H1 (cell line): ENCODE data around the gene RCSD1.

ENCODE experiments used
- KDM5A ChIP-seq: fragments of 200-600 bp; IDR thresholded peaks from 2 replicates; pipeline ENCODE4 v1.7.1; 2012; ENCODE audit warnings: mild to moderate bottlenecking, low read length, inconsistent platforms, mixed read lengths
- TBP ChIP-seq: IDR thresholded peaks from 2 replicates; pipeline ENCODE4 v1.6.1; 2011; ENCODE audit warnings: low read depth, low read length, improper control_type of control experiment
- TF ChIP-seq, protein P1 (sequence below), 3 experiments: IDR thresholded peaks; 1 replicate in 2 of 3; 2 replicates in 1 of 3; pipeline versions ENCODE4 v1.5.1 to v1.6.1; 2011; ENCODE audit warnings: low read length in 3 of 3, mild to moderate bottlenecking in 3 of 3, inconsistent platforms in 2 of 3, low read depth in 1 of 3, moderate library complexity in 1 of 3; ENCODE audit not compliant: insufficient read depth in 1 of 3; ENCODE audit errors: control extremely low read depth in 1 of 3

DNA sequence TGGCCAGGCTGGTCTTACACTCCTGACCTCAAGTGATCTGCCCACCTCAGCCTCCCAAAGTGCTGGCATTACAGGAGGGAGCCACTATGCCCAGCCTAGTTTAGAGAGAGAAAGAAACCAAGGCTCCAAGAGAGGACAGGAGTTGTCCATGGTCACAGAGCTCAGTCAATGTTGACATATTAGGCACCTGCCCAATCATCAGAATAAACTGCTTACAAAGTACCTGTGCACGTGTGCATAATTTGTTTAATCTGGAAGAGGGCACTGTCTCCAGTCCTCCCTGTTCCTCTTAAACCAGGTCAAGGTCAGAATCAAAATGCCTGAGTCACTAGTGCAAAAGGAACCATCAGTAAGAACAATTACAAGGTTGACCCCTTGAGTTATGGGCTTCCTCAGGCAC is 71.5 kb downstream of the RCSD1 start:
- TF ChIP-seq TBP (no peak), KDM5A (no peak)
- TF ChIP-seq, protein P1, sequence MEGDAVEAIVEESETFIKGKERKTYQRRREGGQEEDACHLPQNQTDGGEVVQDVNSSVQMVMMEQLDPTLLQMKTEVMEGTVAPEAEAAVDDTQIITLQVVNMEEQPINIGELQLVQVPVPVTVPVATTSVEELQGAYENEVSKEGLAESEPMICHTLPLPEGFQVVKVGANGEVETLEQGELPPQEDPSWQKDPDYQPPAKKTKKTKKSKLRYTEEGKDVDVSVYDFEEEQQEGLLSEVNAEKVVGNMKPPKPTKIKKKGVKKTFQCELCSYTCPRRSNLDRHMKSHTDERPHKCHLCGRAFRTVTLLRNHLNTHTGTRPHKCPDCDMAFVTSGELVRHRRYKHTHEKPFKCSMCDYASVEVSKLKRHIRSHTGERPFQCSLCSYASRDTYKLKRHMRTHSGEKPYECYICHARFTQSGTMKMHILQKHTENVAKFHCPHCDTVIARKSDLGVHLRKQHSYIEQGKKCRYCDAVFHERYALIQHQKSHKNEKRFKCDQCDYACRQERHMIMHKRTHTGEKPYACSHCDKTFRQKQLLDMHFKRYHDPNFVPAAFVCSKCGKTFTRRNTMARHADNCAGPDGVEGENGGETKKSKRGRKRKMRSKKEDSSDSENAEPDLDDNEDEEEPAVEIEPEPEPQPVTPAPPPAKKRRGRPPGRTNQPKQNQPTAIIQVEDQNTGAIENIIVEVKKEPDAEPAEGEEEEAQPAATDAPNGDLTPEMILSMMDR (IDR thresholded peaks at IDR 0.05; ENCODE audit: control extremely low read depth in 1 of 3, insufficient read depth in 1 of 3, low read depth in 1 of 3, low read length in 3 of 3): no peak
